ENCODE data around the gene INO80D.

Gene INO80D

GRCh38 chr2:206011795-206012194, 74.2 kb downstream of the INO80D start:
- Histone ChIP-seq H3K27ac (no peak overlapping the region), H3K4me3 (ENCODE audit: low read depth, low read length) (no peak overlapping the region), H3K36me3 (ENCODE audit: control insufficient read depth, insufficient read depth, low read length) (no peaks in the 10 kb centered on the region), H3K79me2 (no peaks in the 10 kb centered on the region), H3K27me3 (ENCODE audit: control insufficient read depth, insufficient read depth, low read length) (no peaks in the 10 kb centered on the region), H3K4me2 (ENCODE audit: low read length) (no peak overlapping the region), H3K9ac (no peak overlapping the region), H3K9me3 (ENCODE audit: control insufficient read depth, low read length) (no peaks in the 10 kb centered on the region), H2AFZ (no peak overlapping the region), H3K4me1 (no peaks in the 10 kb centered on the region)
- no peak for TF ChIP-seq CTCF (IDR thresholded peaks at IDR 0.05)

GRCh38 chr2:206011018-206011614, 74.9 kb downstream of the INO80D start:
- H2AFZ ChIP-seq: no peak overlapping the region
- TF ChIP-seq CTCF (IDR thresholded peaks at IDR 0.05): no peak
- H3K36me3 ChIP-seq (ENCODE audit: control insufficient read depth, insufficient read depth, low read length): no peaks in the 10 kb centered on the region
- H3K4me1 ChIP-seq: no peaks in the 10 kb centered on the region
- no peak overlapping the region for H3K27ac ChIP-seq
- H3K4me3 ChIP-seq (ENCODE audit: low read depth, low read length): no peak overlapping the region
- no peaks in the 10 kb centered on the region for H3K79me2 ChIP-seq
- no peaks in the 10 kb centered on the region for H3K27me3 ChIP-seq (ENCODE audit: control insufficient read depth, insufficient read depth, low read length)
- no peaks in the 10 kb centered on the region for H3K9me3 ChIP-seq (ENCODE audit: control insufficient read depth, low read length)
- H3K9ac ChIP-seq: no peak overlapping the region
- no peak overlapping the region for H3K4me2 ChIP-seq (ENCODE audit: low read length)

- H3K27ac ChIP-seq: no peak overlapping the region
- H3K4me1 ChIP-seq: no peaks in the 10 kb centered on the region
- TF ChIP-seq CTCF (IDR thresholded peaks at IDR 0.05): no peak
- H3K79me2 ChIP-seq: no peaks in the 10 kb centered on the region
- H3K27me3 ChIP-seq (ENCODE audit: control insufficient read depth, insufficient read depth, low read length): no peaks in the 10 kb centered on the region
- H3K4me3 ChIP-seq (ENCODE audit: low read depth, low read length): no peak overlapping the region
- no peak overlapping the region for H3K9ac ChIP-seq
- H3K9me3 ChIP-seq (ENCODE audit: control insufficient read depth, low read length): no peaks in the 10 kb centered on the region
- no peak overlapping the region for H2AFZ ChIP-seq
- H3K4me2 ChIP-seq (ENCODE audit: low read length): no peak overlapping the region
- no peaks in the 10 kb centered on the region for H3K36me3 ChIP-seq (ENCODE audit: control insufficient read depth, insufficient read depth, low read length)
Measured at GRCh38 chr2:206004004-206004693, 81.8 kb downstream of the INO80D start.

- TF ChIP-seq CTCF (IDR thresholded peaks at IDR 0.05): no peak
- Histone ChIP-seq H2AFZ (no peak overlapping the region), H3K27ac (no peak overlapping the region), H3K4me3 (ENCODE audit: low read depth, low read length) (no peak overlapping the region), H3K27me3 (ENCODE audit: control insufficient read depth, insufficient read depth, low read length) (no peaks in the 10 kb centered on the region), H3K4me2 (ENCODE audit: low read length) (no peak overlapping the region), H3K36me3 (ENCODE audit: control insufficient read depth, insufficient read depth, low read length) (no peaks in the 10 kb centered on the region), H3K9me3 (ENCODE audit: control insufficient read depth, low read length) (no peaks in the 10 kb centered on the region), H3K4me1 (no peaks in the 10 kb centered on the region), H3K9ac (no peak overlapping the region), H3K79me2 (no peaks in the 10 kb centered on the region)
Measured at GRCh38 chr2:206002440-206002839, 83.5 kb downstream of the INO80D start.

- no peaks in the 10 kb centered on the region for H3K27me3 ChIP-seq (ENCODE audit: control insufficient read depth, insufficient read depth, low read length)
- H3K36me3 ChIP-seq (ENCODE audit: control insufficient read depth, insufficient read depth, low read length): no peaks in the 10 kb centered on the region
- no peaks in the 10 kb centered on the region for H3K9me3 ChIP-seq (ENCODE audit: control insufficient read depth, low read length)
- no peak for TF ChIP-seq CTCF (IDR thresholded peaks at IDR 0.05)
- H3K4me1 ChIP-seq: no peaks in the 10 kb centered on the region
- no peaks in the 10 kb centered on the region for H3K79me2 ChIP-seq
- H3K4me3 ChIP-seq (ENCODE audit: low read depth, low read length): no peak overlapping the region
- no peak overlapping the region for H3K27ac ChIP-seq
- H3K9ac ChIP-seq: no peak overlapping the region
- no peak overlapping the region for H2AFZ ChIP-seq
- H3K4me2 ChIP-seq (ENCODE audit: low read length): no peak overlapping the region
Measured at GRCh38 chr2:206001912-206002311, 84.1 kb downstream of the INO80D start.
